NCI-H460 (cell line): ENCODE data around the gene CFAP74. TPM values are rescaled to one million over a fixed set of nuclear protein-coding genes. Genes with fewer than 3 reads are reported as not detected.
A peak's percentile ranks its signal among the peaks of the same experiment; 100 is the strongest.

Source experiments
- DNase-seq: peaks from one replicate; pipeline ENCODE4 v3.0.0-alpha.2; 2016; ENCODE audit warnings: low read depth; ENCODE audit errors: extremely low read depth
- total RNA-seq: library from RNA; depleted of rRNA; stranded (reverse); fragments of >200 nt; shearing (Covaris generic); gene quantifications from 2 replicates; pipeline ENCODE4 v1.2.3, GENCODE V29; 2014

Gene CFAP74
- total RNA-seq, 1 experiment from 2014 or later, result not detected

- no peak for DNase-seq
Observed at GRCh38 chr1:1920608-1921458, 82.8 kb downstream of the CFAP74 start.

GRCh38 chr1:1920057-1920607 lies 83.5 kb downstream of the CFAP74 start:
- DNase-seq, result no peak

GRCh38 chr1:1919304-1920056 lies 84.1 kb downstream of the CFAP74 start:
- peak; percentile 95 for DNase-seq

- DNase-seq, result no peak
Observed at GRCh38 chr1:1918901-1919303, 84.7 kb downstream of the CFAP74 start, which contains the start of gene TMEM52. Gene TMEM52 (minus strand): TSS chr1:1919279. CDS start chr1:1919265, 14 bp downstream.

GRCh38 chr1:1917995-1918900 lies 85.3 kb downstream of the CFAP74 start:
- DNase-seq, result no peak

GRCh38 chr1:1917304-1917976 lies 86.1 kb downstream of the CFAP74 start:
- DNase-seq, result no peak

GRCh38 chr1:1916851-1917251 lies 86.7 kb downstream of the CFAP74 start:
- DNase-seq, result no peak

GRCh38 chr1:1915911-1916840 lies 87.4 kb downstream of the CFAP74 start:
- no peak for DNase-seq

GRCh38 chr1:1914971-1915692 lies 88.5 kb downstream of the CFAP74 start, which contains the start of gene CALML6:
Gene CALML6 (plus strand): TSS chr1:1915260. CDS start chr1:1915281, 21 bp downstream.
- no peak for DNase-seq

GRCh38 chr1:1914101-1914970 lies 89.2 kb downstream of the CFAP74 start:
- DNase-seq, result no peak

- no peak for DNase-seq
Observed at GRCh38 chr1:1911350-1912041, 92.1 kb downstream of the CFAP74 start.

GRCh38 chr1:1910651-1911331 lies 92.8 kb downstream of the CFAP74 start:
- DNase-seq, result no peak

GRCh38 chr1:1910033-1910465 lies 93.5 kb downstream of the CFAP74 start:
- DNase-seq, result no peak

- no peak for DNase-seq
Observed at GRCh38 chr1:1908506-1908791, 95.1 kb downstream of the CFAP74 start.

GRCh38 chr1:1907098-1907736 lies 96.4 kb downstream of the CFAP74 start:
- DNase-seq, result peak; percentile 71
